A549 treated with Mapracorat at 1 μM for 4 hours (cell line): ENCODE data around the gene ADAM15. TPM values are rescaled to one million over a fixed set of nuclear protein-coding genes. Genes with fewer than 3 reads are reported as not detected.

ENCODE experiments used
- total RNA-seq: library from RNA; stranded (reverse); fragments of 200-300 nt; extraction: Qiagen RNA extraction; gene quantifications from 5 replicates; pipeline ENCODE4 v1.2.3, GENCODE V29; 2022

Gene ADAM15
- total RNA-seq: 70.7 to 109 TPM (median 98.7 TPM) in 5 replicates

GRCh38 chr1:155050560-155051341 is at the start of gene ADAM15:
Gene ADAM15, plus strand, starts transcription at chr1:155051316. Its CDS starts 71 bp downstream, at chr1:155051387.

GRCh38 chr1:155002464-155003226 is 48.5 kb upstream of the ADAM15 start, which contains the start of gene ZBTB7B:
Gene ZBTB7B, plus strand, starts transcription at chr1:155002802. Its CDS starts 11,859 bp downstream, at chr1:155014661.

GRCh38 chr1:155033524-155033923 is 17.6 kb upstream of the ADAM15 start, which contains the start of the genes DCST1 and DCST2:
Gene DCST1, plus strand, starts transcription at chr1:155033824. Its CDS starts 213 bp downstream, at chr1:155034037.
Gene DCST2, minus strand, starts transcription at chr1:155033781. Its CDS starts 80 bp downstream, at chr1:155033701.

GRCh38 chr1:155063550-155064110 is 12.5 kb downstream of the ADAM15 start, which contains the start of gene EFNA4:
Gene EFNA4, plus strand, starts transcription at chr1:155063740. Its CDS starts 84 bp downstream, at chr1:155063824.

GRCh38 chr1:155078469-155079209 is 27.5 kb downstream of the ADAM15 start, which contains the start of gene EFNA3:
Gene EFNA3, plus strand, starts transcription at chr1:155078837. Its CDS starts 105 bp downstream, at chr1:155078942.

Other genes starting within 250 kb of the ADAM15 start
- 0.02 to 0.20 TPM (median 0.08 TPM) in 4 of 5 replicates, not detected in the other for gene KCNN3, start 181.0 kb upstream of the ADAM15 start, total RNA-seq
- 35.9 to 46.1 TPM (median 40.9 TPM) in 5 replicates for gene PMVK, start 114.6 kb upstream of the ADAM15 start, total RNA-seq
- gene PBXIP1, start 95.2 kb upstream of the ADAM15 start, total RNA-seq: 12.1 to 15.9 TPM (median 14.0 TPM) in 5 replicates
- gene PYGO2, start 89.5 kb upstream of the ADAM15 start, total RNA-seq: 20.6 to 22.2 TPM (median 21.7 TPM) in 5 replicates
- 184 to 234 TPM (median 215 TPM) in 5 replicates for gene SHC1, start 80.6 kb upstream of the ADAM15 start, total RNA-seq
- gene CKS1B, start 76.6 kb upstream of the ADAM15 start, total RNA-seq: 332 to 365 TPM (median 355 TPM) in 5 replicates
- 38.5 to 48.1 TPM (median 42.6 TPM) in 5 replicates for gene FLAD1, start 68.0 kb upstream of the ADAM15 start, total RNA-seq
- 0.34 TPM in 1 of 5 replicates, not detected in the others for gene LENEP, start 57.7 kb upstream of the ADAM15 start, total RNA-seq
- gene ZBTB7B, start 48.5 kb upstream of the ADAM15 start, total RNA-seq: 35.3 to 53.7 TPM (median 47.9 TPM) in 5 replicates
- gene DCST2, start 17.5 kb upstream of the ADAM15 start, total RNA-seq: 0.35 to 0.69 TPM (median 0.52 TPM) in 5 replicates
- gene DCST1, start 17.5 kb upstream of the ADAM15 start, total RNA-seq: not detected in 5 replicates
- 10.5 to 14.3 TPM (median 12.2 TPM) in 5 replicates for gene EFNA4, start 12.4 kb downstream of the ADAM15 start, total RNA-seq
- gene EFNA3, start 27.5 kb downstream of the ADAM15 start, total RNA-seq: 7.8 to 10.8 TPM (median 10.0 TPM) in 5 replicates
- gene EFNA1, start 76.6 kb downstream of the ADAM15 start, total RNA-seq: 27.7 to 35.5 TPM (median 29.2 TPM) in 5 replicates
- 31.2 to 37.9 TPM (median 34.9 TPM) in 5 replicates for gene SLC50A1, start 84.5 kb downstream of the ADAM15 start, total RNA-seq
- 67.0 to 104 TPM (median 99.3 TPM) in 5 replicates for gene DPM3, start 89.2 kb downstream of the ADAM15 start, total RNA-seq
- gene KRTCAP2, start 122.0 kb downstream of the ADAM15 start, total RNA-seq: 225 to 271 TPM (median 238 TPM) in 5 replicates
- gene TRIM46, start 122.5 kb downstream of the ADAM15 start, total RNA-seq: 1.8 to 3.3 TPM (median 2.4 TPM) in 5 replicates
- gene THBS3, start 156.6 kb downstream of the ADAM15 start, total RNA-seq: 6.9 to 10.1 TPM (median 8.9 TPM) in 5 replicates
- gene MTX1, start 157.4 kb downstream of the ADAM15 start, total RNA-seq: 67.9 to 77.0 TPM (median 73.4 TPM) in 5 replicates
- gene ENTREP3, start 204.2 kb downstream of the ADAM15 start, total RNA-seq: 27.1 to 36.5 TPM (median 33.7 TPM) in 5 replicates
- 105 to 138 TPM (median 121 TPM) in 5 replicates for gene SCAMP3, start 211.0 kb downstream of the ADAM15 start, total RNA-seq
- gene CLK2, start 222.2 kb downstream of the ADAM15 start, total RNA-seq: 20.9 to 32.8 TPM (median 24.4 TPM) in 5 replicates
- 4.0 to 6.8 TPM (median 4.6 TPM) in 5 replicates for gene HCN3, start 226.1 kb downstream of the ADAM15 start, total RNA-seq